Measurements from ENCODE around the gene CCDC12.

- TF ChIP-seq CTCF (IDR thresholded peaks at IDR 0.05) = no peak
- no peak for TF ChIP-seq POLR2A (IDR thresholded peaks at IDR 0.05)
Observed at GRCh38 chr3:46955801-46956259, 20.7 kb downstream of the CCDC12 start.

All from adrenal gland (tissue), 5 donors.